MM.1S (cell line): ENCODE measurements around the gene ZFP91.

Source experiments
- CTCF ChIP-seq: fragments of 300-600 bp; sonication (generic); IDR thresholded peaks from 2 replicates; pipeline ENCODE4 v1.5.1; 2016; ENCODE audit warnings: antibody characterized with exemption, low read length, mixed read lengths
- EZH2phosphoT487 ChIP-seq: fragments of 300-600 bp; sonication (generic); IDR thresholded peaks from 2 replicates; pipeline ENCODE4 v1.6.1; 2018; ENCODE audit warnings: antibody characterized with exemption, low read length

GRCh38 chr11:58578136-58578634 is 678 bp upstream of the ZFP91 start:
- TF ChIP-seq CTCF (no peak), EZH2phosphoT487 (no peak)
